Forelimb muscle (tissue), 1 donor: ENCODE data around the gene RFK. TPM values are rescaled to one million over a fixed set of nuclear protein-coding genes. Genes with fewer than 3 reads are reported as not detected.
"Not testable (repeated sequence)": the region's sequence is repeated elsewhere in the genome, so short reads cannot be mapped to it uniquely, and the experiment has no call there.

ENCODE experiments used
- DNase-seq: peaks from one replicate; pipeline ENCODE4 v3.0.0-alpha.2; 2013; ENCODE audit warnings: low read depth
- polyA plus RNA-seq: library from polyadenylated mRNA; unstranded; fragments of 120-200 nt; gene quantifications from one replicate; pipeline ENCODE4 v1.2.1, GENCODE V29; 2013; ENCODE audit not compliant: insufficient read length

The RFK gene
- polyA plus RNA-seq, 1 donor: 12.9 TPM

DNA sequence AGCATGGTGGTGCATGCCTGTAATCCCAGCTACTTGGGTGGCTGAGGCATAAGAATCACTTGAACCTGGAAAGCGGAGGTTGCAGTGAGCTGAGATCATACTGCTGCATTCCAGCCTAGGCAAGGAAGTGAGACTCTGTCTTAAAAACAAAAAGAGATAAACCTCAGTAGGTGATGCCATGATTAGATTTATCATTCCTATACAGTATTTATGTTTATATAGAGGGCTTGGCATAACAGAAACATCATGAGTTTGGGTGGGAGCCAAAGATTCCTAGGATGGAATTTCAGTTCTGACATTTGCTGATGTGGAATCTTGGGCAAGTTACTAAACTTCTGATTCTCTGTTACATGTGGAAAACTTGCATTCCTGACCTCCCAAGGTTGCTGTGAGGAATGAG lies 22.3 kb downstream of the RFK start:
- no peak for DNase-seq

DNA sequence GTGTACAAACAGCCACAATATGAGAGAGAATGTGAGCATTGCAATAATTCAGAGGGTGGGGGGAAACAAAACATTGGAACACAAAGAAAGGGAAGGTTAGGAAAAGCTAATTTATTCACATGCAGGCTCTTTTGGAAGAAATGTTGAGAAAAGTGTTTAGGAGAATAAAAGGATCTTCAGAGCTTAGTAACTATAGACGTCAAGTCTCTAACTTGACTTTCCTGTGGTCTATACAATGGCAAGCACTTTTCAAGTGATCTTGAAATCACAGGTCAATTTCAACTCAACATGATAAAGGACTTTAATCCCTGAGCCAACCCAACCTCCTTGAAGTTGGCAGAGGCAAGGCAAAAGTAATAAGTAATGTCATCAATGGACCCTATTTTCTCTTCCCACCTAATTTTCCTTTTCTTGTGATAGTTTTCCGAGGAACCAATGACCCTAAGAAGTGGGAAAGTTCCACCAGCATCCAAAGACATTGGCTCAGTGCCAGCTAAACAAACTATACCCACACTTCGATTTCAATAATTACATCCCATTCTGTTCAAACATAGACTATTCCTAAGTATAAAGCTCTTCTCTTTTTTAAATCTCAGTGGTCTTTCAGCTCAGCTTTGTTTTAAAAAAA lies 23.7 kb downstream of the RFK start:
- DNase-seq: no peak

DNA sequence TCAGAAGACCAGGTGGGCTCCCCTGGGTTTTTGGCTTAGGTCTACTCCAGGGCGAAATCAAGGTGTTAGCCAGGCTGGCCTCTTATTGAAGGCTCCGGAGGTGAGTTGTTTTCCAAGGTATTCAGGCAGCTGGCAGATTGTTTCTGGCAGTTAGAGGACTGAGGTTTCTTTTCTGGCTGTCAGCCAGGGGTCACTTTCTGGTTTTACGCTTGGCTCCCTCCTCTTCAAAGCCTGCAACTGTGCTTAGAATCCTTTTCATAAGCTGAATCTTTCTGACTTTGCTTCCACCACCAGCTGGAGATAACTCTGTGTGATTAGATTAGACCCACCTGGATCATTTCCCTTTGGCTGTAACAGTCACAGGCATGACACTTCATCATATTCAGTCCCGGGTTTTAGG lies 24.6 kb downstream of the RFK start:
- DNase-seq: no peak

DNA sequence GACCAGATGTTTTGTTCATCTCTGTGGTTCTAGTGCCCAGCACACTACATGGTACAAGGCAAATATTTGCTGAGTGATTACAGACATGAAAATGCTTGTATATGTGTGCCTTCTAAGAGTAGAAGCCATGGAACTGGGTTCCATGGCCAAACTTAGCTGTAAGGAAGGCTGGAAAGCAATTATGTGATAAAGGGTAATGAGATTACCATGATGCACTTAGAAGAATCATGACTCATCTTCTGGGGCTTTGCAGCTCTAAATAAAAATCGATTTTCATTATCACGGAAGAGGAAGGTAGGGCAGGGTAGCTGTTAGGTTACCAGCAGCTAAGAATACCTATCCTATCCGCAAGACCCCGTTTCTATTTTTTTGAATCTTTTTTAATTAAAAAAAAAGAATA lies 28.0 kb downstream of the RFK start:
- DNase-seq: no peak

DNA sequence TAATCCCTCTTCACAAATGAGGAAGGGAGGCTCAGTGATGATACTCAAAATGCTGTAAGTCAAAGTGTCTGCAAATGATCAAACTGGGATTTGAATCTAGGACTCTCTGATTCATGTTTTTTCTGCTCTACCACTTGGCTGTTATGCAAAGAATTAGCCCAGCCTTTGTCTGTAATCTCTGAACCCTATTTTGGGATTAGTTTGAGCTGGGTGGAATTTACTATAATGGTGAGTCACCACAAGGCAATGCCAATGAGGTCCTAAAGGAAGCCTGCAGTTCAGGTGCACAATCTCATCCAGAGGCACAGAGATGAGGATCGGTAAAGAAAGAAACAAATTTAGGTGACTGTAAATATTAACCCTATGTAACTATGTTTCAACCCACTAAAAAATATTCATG lies 29.2 kb downstream of the RFK start:
- no peak for DNase-seq

DNA sequence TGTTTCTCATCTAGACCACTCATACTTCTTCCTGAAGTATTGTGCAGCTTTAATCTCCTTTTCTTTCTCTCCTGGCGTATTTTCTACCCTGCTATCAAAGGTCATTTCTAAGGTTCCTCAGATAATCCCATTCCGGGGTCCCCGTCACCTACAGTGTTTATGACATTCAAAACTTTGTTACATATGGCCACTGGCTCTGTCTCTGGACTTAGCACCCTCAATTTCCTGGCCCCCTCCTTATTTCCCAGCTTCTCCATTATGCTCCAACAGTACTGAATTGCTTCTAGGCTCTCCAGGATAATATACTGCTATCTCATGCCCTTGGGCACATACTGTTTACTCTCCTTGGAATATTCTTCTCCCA lies 31.2 kb downstream of the RFK start:
- DNase-seq: no peak

DNA sequence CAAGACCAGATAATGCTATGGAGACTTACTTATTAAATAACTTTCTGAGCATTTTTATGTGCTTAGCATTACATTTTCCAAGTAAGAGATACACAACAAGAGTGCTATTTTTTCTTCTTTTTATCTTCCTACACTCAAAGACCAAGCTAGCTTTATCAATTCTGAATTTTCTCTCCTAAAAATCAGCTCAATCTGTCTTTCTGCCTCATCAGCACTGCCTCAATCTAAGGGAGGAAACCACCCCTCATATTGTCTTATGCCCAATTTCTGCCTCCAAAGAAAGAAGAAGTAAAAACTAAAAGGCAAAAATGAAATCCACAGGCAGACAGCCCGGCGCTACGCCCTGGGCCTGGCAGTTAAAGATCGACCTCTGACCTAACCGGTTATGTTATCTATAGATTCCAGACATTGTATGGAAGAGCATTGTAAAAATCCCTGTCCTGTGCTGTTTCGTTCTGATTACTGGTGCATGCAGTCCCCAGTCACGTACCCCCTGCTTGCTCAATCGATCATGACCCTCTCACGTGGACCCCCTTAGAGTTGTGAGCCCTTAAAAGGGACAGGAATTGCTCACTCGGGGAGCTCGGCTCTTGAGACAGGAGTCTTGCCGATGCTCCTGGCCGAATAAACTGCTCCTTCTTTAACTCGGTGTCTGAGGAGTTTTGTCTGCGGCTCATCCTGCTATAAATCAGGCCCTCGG lies 31.7 kb downstream of the RFK start:
- not testable (repeated sequence) for DNase-seq

DNA sequence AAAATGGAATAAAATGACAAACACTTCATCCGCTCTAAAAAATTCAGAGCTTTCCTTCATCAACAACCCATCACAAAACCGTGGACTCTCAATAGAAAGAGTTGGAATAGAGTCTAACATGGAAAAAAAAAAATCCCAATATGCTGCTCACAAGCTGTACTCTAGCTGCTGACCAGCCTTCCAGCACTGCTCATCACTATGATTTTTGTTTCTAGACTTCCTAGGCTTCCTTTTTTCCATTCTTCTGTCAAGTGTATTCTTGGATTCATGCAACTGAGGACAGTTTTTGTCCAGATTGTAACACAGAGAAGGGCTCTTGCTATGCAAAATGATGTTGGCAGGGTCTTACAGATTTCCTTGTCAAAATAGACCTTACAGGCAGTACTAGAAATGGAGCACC lies 34.5 kb downstream of the RFK start:
- DNase-seq: no peak

DNA sequence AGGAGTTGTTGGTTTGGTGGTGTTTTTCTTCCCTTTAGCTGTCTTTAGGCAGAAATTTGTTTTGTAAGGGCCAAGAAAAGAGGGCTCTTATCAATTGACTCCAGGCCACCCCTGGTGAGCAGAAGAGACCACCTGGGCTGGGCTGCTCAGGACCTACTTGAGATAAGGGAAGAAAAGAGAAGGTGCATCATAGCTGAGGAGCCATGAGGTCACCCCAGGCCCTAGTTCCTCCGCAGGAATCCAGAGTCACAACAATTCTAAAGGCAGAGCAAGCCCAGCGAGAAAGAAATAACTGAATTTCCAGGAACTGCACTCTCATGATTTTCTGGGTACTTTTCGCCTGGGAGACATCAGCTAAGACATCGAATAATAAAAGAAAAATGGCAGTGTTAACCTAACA lies 34.9 kb downstream of the RFK start:
- DNase-seq: no peak

DNA sequence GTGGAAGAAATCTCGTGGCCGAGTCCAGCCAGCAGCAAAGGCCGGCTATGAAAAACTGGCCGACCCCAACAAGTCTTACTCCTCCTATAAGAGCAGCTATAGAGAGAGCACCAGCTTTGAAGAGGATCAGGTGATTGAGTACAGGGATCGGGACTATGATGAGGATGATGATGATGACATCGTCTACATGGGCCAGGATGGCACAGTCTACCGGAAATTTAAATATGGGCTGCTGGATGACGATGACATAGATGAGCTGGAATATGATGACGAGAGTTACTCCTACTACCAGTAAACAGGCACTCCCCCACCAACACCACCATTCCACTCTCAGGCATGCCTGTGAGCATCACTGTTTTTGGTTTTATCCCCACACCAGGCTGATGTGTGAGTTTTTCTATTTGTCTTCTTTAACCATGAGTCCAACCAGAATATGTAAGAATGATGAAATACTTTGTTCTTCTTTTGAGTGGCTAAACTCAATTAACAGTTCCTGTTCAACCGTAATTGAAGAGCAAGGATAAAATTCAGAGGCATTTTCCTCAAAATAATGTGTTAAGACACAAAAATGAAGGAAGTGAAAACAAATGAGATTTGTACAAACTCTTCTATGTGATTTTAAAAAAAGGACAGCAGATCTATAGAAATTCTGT lies 35.5 kb downstream of the RFK start:
- no peak for DNase-seq

DNA sequence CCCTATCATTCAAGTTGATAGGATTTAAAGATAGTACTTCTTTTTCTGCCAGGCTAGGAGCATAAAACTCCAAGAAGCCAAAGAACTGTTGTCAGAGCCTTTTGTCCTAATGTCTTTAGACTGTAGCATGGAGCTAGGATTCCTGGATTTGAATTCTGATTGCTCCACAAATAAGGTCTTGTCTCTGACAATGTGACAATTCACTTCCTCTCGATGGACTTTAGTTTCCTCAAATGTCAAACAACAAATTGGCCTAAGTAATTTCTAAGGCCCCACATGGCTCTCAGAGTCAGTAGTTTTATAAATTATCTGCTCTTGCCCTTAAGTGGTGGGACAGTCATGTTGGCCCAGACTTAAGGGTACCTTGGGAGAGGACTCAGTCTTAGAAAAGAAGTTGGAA lies 36.7 kb downstream of the RFK start:
- DNase-seq: no peak

DNA sequence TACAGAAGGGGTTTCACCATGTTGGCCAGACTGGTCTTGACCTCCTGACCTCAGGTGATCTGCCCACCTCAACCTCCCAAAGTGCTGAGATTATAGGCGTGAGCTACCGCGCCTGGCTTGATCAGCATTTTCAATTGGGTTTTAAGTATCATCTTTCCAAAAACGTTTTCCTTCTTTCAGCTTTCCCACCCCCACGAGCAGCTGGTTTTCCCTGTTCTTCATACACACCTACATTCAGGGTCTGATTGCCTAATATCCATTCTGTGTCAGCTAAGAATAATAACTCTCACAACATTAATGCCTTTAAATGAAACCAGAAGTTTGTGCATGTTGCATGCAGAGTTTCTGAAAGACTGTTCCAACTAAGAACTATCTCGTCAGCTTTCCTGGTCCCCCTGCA lies 38.3 kb downstream of the RFK start:
- no peak for DNase-seq

DNA sequence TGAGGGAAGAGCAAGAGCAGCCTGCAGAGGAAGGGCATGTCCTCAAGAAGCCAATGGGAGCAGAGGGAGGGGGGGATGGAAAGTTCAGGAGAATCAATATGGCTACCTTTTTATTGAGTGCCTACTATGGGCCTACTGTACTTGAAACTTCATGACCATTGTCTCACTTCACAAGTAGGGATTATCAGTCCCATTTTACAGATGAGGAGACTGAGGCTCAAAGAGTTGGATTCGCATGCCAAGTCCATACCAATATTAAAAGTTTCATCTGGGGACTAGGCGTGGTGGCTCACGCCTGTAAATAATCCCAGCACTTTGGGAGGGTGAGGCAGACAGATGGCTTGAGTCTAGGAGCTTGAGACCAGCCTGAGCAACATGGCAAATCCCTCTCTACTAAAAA lies 40.0 kb downstream of the RFK start:
- DNase-seq: no peak

DNA sequence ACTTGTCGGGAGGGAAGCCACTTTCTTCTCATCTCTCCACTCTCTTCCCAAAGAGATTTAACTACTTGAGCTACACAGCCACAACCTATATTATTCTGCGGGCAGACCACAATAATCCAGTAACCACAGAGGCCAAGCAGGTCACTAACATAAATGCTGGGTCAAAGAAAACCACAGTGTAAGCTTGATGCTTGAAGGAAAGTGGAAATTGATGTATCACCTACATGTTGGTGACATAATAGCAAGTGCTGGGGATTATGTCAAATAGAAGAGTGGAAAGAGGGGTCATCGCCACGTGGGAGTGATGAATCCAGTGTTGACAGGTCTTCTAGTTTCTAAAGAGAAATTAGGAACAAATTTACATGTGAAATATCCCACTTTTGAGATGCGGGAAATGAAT lies 40.9 kb downstream of the RFK start:
- no peak for DNase-seq

DNA sequence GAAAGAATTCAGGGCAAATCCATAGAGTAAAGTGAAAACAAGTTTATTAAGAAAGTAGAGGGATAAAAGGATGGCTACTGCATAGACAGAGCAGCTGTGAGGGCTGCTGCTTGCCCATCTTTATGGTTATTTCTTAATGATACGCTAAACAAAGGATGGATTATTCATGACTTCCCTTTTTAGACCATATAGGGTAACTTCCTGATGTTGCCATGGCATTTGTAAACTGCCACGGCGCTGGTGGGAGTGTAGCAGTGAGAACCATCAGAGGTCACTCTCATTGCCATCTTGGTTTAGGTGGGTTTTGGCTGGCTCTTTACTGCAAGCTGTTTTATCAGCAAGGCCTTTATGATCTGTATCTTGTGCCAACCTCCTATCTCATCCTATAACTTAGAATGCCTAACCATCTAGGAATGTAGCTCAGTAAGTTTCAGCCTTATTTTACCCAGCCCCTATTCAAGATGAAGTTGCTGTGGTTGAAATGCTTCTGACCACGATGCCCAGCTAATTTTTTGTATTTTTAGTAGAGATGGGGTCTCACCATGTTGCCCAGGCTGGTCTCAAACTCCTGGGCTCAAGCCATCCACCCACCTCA lies 42.1 kb downstream of the RFK start:
- no peak for DNase-seq

DNA sequence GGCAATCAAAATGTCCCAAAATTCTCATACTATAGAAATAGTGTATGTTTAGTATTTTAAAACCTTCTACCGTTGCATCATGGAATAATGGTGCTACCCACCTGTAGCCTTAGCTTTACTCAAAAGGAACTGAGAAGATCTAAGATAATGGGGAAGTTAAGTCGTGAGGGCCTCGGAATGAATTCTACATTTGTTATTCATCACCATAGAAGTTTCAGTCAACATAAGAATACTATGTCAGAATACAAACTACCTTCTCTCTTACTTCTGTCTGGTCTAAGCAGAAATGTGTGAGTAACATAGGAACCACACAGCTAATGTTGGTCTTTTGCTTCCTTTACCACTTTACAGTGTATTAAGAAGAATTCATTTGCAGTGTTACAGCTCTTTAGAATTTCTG lies 43.2 kb downstream of the RFK start:
- DNase-seq: no peak

DNA sequence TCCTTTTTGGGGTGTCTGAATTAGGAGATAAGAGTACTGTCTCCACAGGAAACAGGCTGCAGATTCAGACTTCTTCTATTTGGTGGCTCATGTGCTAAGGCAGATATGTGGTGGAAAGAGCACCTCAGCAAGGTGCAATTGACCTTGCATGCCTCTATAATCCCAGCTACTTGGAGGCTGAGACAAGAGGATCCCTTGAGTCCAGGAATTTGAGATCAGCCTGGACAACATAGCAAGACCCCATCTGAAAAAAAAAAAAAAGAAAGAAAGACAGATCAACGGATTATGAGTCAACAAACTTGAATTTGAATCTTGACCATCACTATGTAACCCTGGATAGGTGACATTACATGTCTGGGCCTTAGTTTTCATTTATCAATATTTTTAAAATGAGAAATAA lies 44.4 kb downstream of the RFK start:
- no peak for DNase-seq

DNA sequence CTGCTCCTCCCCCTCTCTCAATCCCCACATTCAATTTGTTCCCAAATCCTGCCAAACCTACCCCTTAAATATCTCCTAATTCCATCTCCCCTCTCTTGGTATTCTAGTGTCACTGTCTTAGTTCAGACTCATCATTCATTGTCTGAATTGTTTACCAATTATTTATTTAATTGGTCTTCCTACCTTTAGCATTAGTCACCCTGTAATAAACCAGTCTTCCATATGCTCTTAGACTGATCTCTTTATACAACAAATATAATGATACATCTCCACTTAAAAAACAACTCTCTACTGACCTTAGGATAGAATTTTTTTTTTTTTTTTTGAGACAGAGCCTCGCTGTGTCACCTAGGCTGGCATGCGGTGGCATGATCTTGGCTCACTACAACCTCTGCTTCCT lies 51.4 kb downstream of the RFK start:
- no peak for DNase-seq

DNA sequence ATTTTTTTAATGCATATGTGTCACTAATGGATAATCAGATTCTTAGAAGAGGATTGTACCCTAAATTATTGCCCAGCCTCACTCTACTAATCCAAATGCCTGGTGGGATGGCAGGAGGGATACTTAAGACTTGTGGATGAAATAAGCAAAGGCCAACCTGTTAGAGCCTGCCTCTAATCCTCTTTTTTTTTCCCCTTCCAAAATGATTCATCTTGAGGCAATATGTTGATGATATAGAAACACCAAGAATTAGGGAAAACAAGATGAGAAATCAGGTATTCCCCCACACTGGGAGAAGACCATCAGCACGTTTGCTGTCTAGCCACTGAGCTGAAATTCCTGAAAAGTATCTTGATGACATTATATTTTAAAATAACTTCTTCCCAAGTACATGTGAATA lies 52.0 kb downstream of the RFK start:
- no peak for DNase-seq

DNA sequence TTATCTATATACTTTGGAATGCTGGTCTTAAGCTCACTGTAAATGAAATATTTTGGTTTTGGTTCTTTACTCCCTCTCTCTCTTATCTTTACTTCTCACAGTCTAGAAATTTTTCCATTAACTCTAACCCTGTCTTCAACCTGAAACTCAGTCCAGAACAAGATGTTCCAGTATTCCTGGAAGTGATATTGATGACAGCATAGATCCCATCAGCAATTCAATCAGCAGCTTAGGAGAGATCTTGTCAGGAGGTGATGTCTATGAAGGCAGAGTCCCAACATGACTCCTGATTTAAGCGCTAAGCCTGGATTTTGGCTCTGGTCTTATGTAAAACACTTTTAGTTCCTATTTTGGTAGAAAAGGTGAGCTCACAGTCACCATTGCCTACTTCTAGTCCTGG lies 52.6 kb downstream of the RFK start:
- DNase-seq: no peak

DNA sequence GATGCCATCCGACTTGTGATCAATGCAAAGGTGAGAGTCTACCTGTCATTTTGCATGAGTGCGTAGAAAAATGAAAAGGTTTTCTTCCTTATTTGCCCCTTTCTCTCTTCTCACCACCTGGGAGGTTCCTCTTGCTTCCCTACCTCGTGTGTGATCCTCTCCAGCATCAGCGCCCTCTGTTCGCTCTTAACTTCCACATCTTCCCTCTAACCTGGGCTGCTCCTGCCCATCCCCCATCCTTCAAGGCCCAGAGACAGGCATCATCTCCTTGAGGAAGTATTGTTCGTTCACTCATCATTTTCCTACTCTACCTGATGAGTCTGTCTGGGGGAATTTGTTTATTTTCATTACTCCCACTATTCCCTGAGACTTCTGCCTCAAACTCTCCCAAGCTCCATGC lies 55.8 kb downstream of the RFK start:
- no peak for DNase-seq

DNA sequence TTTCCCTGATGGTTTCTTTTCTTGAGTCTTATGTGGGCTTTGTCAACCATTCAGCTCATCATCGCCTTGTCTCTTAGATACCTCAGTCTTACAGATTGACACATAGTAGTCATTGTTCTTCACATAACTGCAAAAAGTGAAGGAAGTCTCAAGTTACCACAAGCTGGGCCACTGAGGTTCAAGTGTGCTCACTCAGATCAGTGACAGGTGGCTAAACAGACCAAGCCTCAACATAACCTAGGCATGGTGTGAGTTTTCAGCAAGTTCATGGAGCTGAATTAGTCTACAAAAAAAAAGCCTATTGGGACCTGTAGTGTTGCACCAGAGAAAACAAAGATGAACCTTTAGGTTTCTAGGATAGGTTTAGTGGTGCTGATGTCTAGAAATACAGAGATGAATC lies 58.2 kb downstream of the RFK start:
- no peak for DNase-seq
